Peyer's patch (tissue), 4 donors: ENCODE results near the gene CDK19. TPM values are rescaled to one million over a fixed set of nuclear protein-coding genes. Genes with fewer than 3 reads are reported as not detected.
"Not testable (repeated sequence)": the region's sequence is repeated elsewhere in the genome, so short reads cannot be mapped to it uniquely, and the experiment has no call there.

Experiments used
- DNase-seq, 3 donors: peaks; one replicate each; pipeline ENCODE4 v3.0.0-alpha.2; 2017 to 2019
- H3K27ac ChIP-seq, 4 donors: fragments of 200-600 bp; sonication (generic); one replicate each; pipeline ENCODE4 v1.5.1; 2016 to 2019
- H3K27me3 ChIP-seq, 2 donors: fragments of 200-600 bp; sonication (generic); one replicate each; pipeline ENCODE4 v1.5.1; 2019
- H3K36me3 ChIP-seq, 3 donors: fragments of 200-600 bp; sonication (generic); one replicate each; pipeline ENCODE4 v1.5.1; 2016 to 2019
- H3K4me1 ChIP-seq, 4 donors: fragments of 200-600 bp; sonication (generic); one replicate each; pipeline ENCODE4 v1.5.1; 2016 to 2019
- H3K4me3 ChIP-seq, 4 donors: fragments of 200-600 bp; sonication (generic); 1 replicate in 3 of 4; 2 replicates in 1 of 4; pipeline ENCODE4 v1.5.1; 2016 to 2019; ENCODE audit warnings: mild to moderate bottlenecking in 1 of 4
- H3K9me3 ChIP-seq, 4 donors: fragments of 200-600 bp; sonication (generic); one replicate each; pipeline ENCODE4 v1.5.1; 2016 to 2019; ENCODE audit warnings: mild to moderate bottlenecking in 1 of 4
- POLR2A ChIP-seq, 2 donors: fragments of 450-650 bp; IDR thresholded peaks; one replicate each; pipeline ENCODE4 v1.5.1; 2017; ENCODE audit warnings: antibody characterized with exemption in 2 of 2, mild to moderate bottlenecking in 2 of 2, moderate library complexity in 2 of 2
- total RNA-seq, 4 donors: library from RNA; depleted of rRNA; stranded (reverse); fragments of >200 nt; gene quantifications; one replicate each; pipeline ENCODE4 v1.1.0, GENCODE V29; 2016
- TF ChIP-seq, protein P1 (sequence below), 6 experiments: fragments of 450-650 bp in 4 of 6; fragments of 200-600 bp in 2 of 6; sonication (generic) in 1 of 6; IDR thresholded peaks; one replicate each; pipeline ENCODE4 v1.5.1; 2017 to 2019; ENCODE audit warnings: antibody characterized with exemption in 6 of 6, mild to moderate bottlenecking in 3 of 6, moderate library complexity in 1 of 6

The CDK19 gene
- total RNA-seq, 4 donors from 2014 or later = 10.5 to 14.6 (median 12.9) TPM

DNA sequence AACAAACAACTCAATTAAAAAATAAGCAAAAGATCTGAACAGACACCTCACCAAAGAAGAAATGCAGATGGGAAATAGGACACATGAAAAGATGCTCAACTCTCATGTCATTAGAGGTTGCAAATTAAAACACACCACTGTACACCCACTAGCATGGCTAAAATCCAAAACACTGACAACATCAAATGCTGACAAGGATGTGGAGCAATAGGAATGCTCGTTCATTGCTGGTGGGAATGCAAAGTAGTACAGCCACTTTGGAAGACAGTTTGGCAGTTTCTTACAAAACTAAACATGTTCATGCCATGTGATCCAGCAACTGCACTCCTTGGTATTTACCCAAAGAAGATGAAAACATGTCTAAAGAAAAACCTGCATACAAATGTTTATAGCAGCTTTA is 47.2 kb downstream of the CDK19 start:
- H3K27me3 ChIP-seq = no peaks in the 10 kb centered on the region
- no peak overlapping the region for H3K4me3 ChIP-seq
- H3K27ac ChIP-seq = no peak overlapping the region
- no peak for DNase-seq
- H3K9me3 ChIP-seq = no peaks in the 10 kb centered on the region
- TF ChIP-seq, protein P1, sequence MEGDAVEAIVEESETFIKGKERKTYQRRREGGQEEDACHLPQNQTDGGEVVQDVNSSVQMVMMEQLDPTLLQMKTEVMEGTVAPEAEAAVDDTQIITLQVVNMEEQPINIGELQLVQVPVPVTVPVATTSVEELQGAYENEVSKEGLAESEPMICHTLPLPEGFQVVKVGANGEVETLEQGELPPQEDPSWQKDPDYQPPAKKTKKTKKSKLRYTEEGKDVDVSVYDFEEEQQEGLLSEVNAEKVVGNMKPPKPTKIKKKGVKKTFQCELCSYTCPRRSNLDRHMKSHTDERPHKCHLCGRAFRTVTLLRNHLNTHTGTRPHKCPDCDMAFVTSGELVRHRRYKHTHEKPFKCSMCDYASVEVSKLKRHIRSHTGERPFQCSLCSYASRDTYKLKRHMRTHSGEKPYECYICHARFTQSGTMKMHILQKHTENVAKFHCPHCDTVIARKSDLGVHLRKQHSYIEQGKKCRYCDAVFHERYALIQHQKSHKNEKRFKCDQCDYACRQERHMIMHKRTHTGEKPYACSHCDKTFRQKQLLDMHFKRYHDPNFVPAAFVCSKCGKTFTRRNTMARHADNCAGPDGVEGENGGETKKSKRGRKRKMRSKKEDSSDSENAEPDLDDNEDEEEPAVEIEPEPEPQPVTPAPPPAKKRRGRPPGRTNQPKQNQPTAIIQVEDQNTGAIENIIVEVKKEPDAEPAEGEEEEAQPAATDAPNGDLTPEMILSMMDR (IDR thresholded peaks at IDR 0.05) = no peak
- no peak for TF ChIP-seq POLR2A (IDR thresholded peaks at IDR 0.05)
- H3K36me3 ChIP-seq = peaks cover 0 to 4% (median 0%) of the 10 kb centered on the region in 3 donors
- no peaks in the 10 kb centered on the region for H3K4me1 ChIP-seq

DNA sequence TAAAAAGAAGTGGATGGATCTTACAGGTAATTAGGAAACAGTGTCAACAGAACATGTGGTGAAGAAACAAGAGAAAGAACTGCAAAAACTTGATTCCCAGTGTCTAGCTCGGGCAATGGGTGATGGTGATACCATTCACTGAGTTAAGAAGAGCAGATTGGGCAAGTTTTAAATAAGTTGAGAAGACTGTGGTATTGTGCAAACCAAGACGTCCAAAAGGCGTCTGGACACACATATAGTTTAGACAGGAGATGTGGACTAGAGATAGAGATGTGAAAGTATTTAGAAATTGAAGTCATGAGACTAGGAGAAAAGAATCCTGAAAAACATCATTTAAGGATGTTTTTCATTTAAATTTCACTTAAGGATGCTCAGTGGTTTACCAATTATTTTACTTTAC is 53.9 kb downstream of the CDK19 start:
- H3K36me3 ChIP-seq = peaks cover 0 to 4% (median 0%) of the 10 kb centered on the region in 3 donors

DNA sequence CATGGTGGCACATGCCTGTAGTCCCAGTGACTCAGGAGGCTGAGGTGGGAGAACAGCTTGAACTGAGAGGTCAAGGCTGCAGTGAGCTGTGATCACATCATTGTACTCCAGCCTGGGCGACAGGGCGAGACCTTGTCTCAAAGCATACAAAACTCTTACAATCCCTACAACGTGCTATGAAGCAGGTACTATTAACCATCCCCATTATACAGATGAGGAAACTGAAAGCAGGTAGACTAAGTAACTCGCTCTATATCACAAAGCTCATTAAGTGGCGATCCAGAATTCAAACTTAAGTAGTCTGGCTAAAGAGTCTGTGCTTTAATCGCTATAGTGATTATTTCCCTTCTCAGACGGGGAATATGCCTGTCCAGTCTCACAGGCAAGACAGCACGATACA is 54.7 kb downstream of the CDK19 start:
- Histone ChIP-seq H3K36me3 (peaks cover 0 to 4% (median 0%) of the 10 kb centered on the region in 3 donors), H3K4me1 (no peaks in the 10 kb centered on the region), H3K27me3 (no peaks in the 10 kb centered on the region), H3K9me3 (no peaks in the 10 kb centered on the region), H3K27ac (no peak overlapping the region), H3K4me3 (no peak overlapping the region)
- no peak for DNase-seq
- no peak for TF ChIP-seq POLR2A (IDR thresholded peaks at IDR 0.05)
- TF ChIP-seq, protein P1 (IDR thresholded peaks at IDR 0.05) = no peak

More for the DNA sequence above, 53.9 kb downstream of the CDK19 start:
- TF ChIP-seq, protein P1 (IDR thresholded peaks at IDR 0.05) = no peak
- TF ChIP-seq POLR2A (IDR thresholded peaks at IDR 0.05) = no peak
- H3K27ac ChIP-seq = no peak overlapping the region
- no peaks in the 10 kb centered on the region for H3K4me1 ChIP-seq
- H3K9me3 ChIP-seq = no peaks in the 10 kb centered on the region
- H3K27me3 ChIP-seq = no peaks in the 10 kb centered on the region
- no peak for DNase-seq
- H3K4me3 ChIP-seq = no peak overlapping the region

DNA sequence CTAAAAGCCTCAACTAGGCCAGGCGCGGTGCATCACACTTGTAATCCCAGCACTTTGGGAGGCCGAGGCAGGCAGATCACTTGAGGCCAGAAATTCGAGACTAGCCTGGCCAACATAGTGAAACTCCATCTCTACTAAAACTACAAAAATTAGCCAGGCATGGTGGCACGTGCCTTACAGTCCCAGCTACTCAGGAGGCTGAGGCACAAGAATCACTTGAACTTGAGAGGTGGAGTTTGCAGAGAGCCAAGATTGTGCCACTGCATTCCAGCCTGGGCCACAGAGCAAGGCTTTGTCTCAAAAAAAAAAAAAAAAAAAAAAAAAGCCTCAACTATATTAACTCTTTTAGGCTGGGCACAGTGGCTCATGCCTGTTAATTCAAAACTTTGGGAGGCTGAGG is 55.2 kb downstream of the CDK19 start:
- not testable (repeated sequence) for H3K4me3 ChIP-seq

DNA sequence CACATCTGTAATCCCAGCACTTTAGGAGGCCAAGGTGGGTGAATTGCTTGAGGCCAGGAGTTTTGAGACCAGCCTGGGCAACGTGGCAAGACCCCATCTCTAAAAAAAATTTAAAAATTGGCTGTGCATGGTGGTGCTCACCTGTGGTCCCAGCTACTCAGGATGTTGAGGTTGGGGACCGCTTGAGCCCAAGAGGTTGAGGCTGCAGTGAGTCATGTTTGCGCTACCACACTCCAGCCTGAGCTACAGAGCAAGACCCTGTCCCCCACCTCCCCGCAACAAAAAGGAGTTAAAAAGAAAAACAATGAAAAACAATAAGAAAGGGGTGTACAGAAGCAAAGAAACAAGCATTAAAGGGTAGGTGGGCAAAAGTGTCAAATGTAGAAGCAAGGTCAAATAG is 57.3 kb downstream of the CDK19 start:
- Histone ChIP-seq H3K9me3 (no peaks in the 10 kb centered on the region), H3K4me3 (no peak overlapping the region), H3K27me3 (no peaks in the 10 kb centered on the region), H3K27ac (no peak overlapping the region), H3K4me1 (no peaks in the 10 kb centered on the region), H3K36me3 (no peaks in the 10 kb centered on the region)
- TF ChIP-seq POLR2A (IDR thresholded peaks at IDR 0.05) = no peak
- TF ChIP-seq, protein P1 (IDR thresholded peaks at IDR 0.05) = no peak
- DNase-seq = no peak

More for the DNA sequence above, 55.2 kb downstream of the CDK19 start:
- not testable (repeated sequence) for DNase-seq, H3K27me3 ChIP-seq, H3K9me3 ChIP-seq, H3K27ac ChIP-seq, H3K4me1 ChIP-seq, H3K36me3 ChIP-seq

DNA sequence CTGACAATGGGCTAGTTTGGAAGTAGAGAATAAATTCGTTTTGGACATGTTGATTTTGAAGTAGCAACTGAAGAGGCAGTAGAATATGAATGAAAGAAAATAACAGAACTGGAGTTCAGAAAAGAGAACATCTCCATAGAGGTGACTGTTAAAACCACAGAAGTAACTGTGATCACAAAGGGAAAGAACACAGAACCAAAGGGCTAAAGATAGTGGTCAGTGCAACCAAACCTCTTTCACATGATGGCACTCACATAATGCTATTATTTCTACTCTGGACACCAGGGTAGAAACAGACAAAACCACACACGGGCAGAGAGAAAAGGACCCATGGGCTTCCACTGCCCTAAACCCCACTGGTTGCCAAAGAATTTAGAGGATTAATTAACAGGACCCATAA is 58.5 kb downstream of the CDK19 start:
- H3K4me3 ChIP-seq = no peak overlapping the region
- no peaks in the 10 kb centered on the region for H3K4me1 ChIP-seq
- no peak for DNase-seq
- H3K36me3 ChIP-seq = no peaks in the 10 kb centered on the region
- H3K27ac ChIP-seq = no peak overlapping the region
- TF ChIP-seq POLR2A (IDR thresholded peaks at IDR 0.05) = no peak
- TF ChIP-seq, protein P1 (IDR thresholded peaks at IDR 0.05) = no peak
- no peaks in the 10 kb centered on the region for H3K9me3 ChIP-seq
- no peaks in the 10 kb centered on the region for H3K27me3 ChIP-seq
